GM12801 (cell line): ENCODE results near the gene SLC17A8.

Source experiments
- CTCF ChIP-seq: IDR thresholded peaks from one replicate; pipeline ENCODE4 v1.5.1; 2011; ENCODE audit warnings: control low read depth; ENCODE audit not compliant: insufficient read length; ENCODE audit errors: extremely low read depth

Gene SLC17A8

GRCh38 chr12:100332852-100333251 lies 24.0 kb upstream of the SLC17A8 start:
- TF ChIP-seq CTCF: no peak

- TF ChIP-seq CTCF: no peak
These were observed 19.6 kb upstream of the SLC17A8 start for GRCh38 chr12:100337299-100337698.

- no peak for TF ChIP-seq CTCF
These were observed 19.1 kb upstream of the SLC17A8 start for GRCh38 chr12:100337727-100338126.

GRCh38 chr12:100339071-100339470 lies 17.8 kb upstream of the SLC17A8 start:
- TF ChIP-seq CTCF: no peak

- no peak for TF ChIP-seq CTCF
These were observed 11.7 kb upstream of the SLC17A8 start for GRCh38 chr12:100345020-100345767.

GRCh38 chr12:100346660-100347059 lies 10.2 kb upstream of the SLC17A8 start:
- TF ChIP-seq CTCF: no peak

GRCh38 chr12:100348657-100349454 lies 8.0 kb upstream of the SLC17A8 start:
- TF ChIP-seq CTCF: no peak
